ENCODE results near the gene MYO7B.

- TF ChIP-seq CTCF (IDR thresholded peaks at IDR 0.05) (no peak), EP300 (IDR thresholded peaks at IDR 0.05) (peak; percentile 29)
Observed at GRCh38 chr2:127658641-127659407, 123.3 kb downstream of the MYO7B start.

Measured in stomach (tissue), 4 donors.